Astrocyte of the hippocampus (primary cell): ENCODE results near the gene DCDC2.
"Not testable (repeated sequence)": the region's sequence is repeated elsewhere in the genome, so short reads cannot be mapped to it uniquely, and the experiment has no call there.

Experiments
- DNase-seq: peaks from one replicate; pipeline ENCODE4 v3.0.0; 2011; ENCODE audit warnings: low read depth, low spot score

DCDC2 gene

GRCh38 chr6:24149296-24149695 lies 208.6 kb downstream of the DCDC2 start:
- no peak for DNase-seq

GRCh38 chr6:24148684-24149083 lies 209.2 kb downstream of the DCDC2 start:
- peak; percentile 12 for DNase-seq

- no peak for DNase-seq
These were observed 209.7 kb downstream of the DCDC2 start for GRCh38 chr6:24148154-24148570.

- DNase-seq, result no peak
These were observed 210.2 kb downstream of the DCDC2 start for GRCh38 chr6:24147511-24148153.

GRCh38 chr6:24146871-24147270 lies 211.0 kb downstream of the DCDC2 start:
- DNase-seq, result no peak

GRCh38 chr6:24145690-24146131 lies 212.1 kb downstream of the DCDC2 start:
- DNase-seq, result peak; percentile 36

GRCh38 chr6:24142733-24143132 lies 215.1 kb downstream of the DCDC2 start:
- not testable (repeated sequence) for DNase-seq

GRCh38 chr6:24140591-24140990 lies 217.3 kb downstream of the DCDC2 start:
- DNase-seq, result no peak

- DNase-seq, result no peak
These were observed 218.2 kb downstream of the DCDC2 start for GRCh38 chr6:24139639-24140038.

- no peak for DNase-seq
These were observed 218.8 kb downstream of the DCDC2 start for GRCh38 chr6:24139080-24139479.

- no peak for DNase-seq
These were observed 226.1 kb downstream of the DCDC2 start for GRCh38 chr6:24131751-24132150.

- DNase-seq, result no peak
These were observed 230.5 kb downstream of the DCDC2 start for GRCh38 chr6:24127316-24127715.

GRCh38 chr6:24126586-24127192 lies 231.2 kb downstream of the DCDC2 start:
- peak; percentile 90 for DNase-seq

GRCh38 chr6:24125980-24126379 lies 231.9 kb downstream of the DCDC2 start, which contains the start of gene NRSN1:
Gene NRSN1, plus strand, starts transcription at chr6:24126215. Its CDS starts 8,113 bp downstream, at chr6:24134328.
- DNase-seq, result peak; percentile 52

GRCh38 chr6:24122139-24122538 lies 235.7 kb downstream of the DCDC2 start:
- DNase-seq, result no peak
